DOHH2 (cell line): ENCODE results near the gene FZD1.
A peak's percentile ranks its signal among the peaks of the same experiment; 100 is the strongest.

Source experiments
- EZH2phosphoT487 ChIP-seq: fragments of 200-600 bp; sonication (generic); IDR thresholded peaks from 2 replicates; pipeline ENCODE4 v1.6.1; 2017; ENCODE audit warnings: borderline replicate concordance, mild to moderate bottlenecking, antibody characterized with exemption, low read length, moderate library complexity, mixed read lengths
- TF ChIP-seq, protein P1 (sequence below): fragments of 200-600 bp; sonication (generic); IDR thresholded peaks from one replicate; pipeline ENCODE4 v1.5.1; 2014; ENCODE audit warnings: antibody characterized with exemption, mild to moderate bottlenecking, low read depth, low read length; ENCODE audit not compliant: poor library complexity, severe bottlenecking

DNA sequence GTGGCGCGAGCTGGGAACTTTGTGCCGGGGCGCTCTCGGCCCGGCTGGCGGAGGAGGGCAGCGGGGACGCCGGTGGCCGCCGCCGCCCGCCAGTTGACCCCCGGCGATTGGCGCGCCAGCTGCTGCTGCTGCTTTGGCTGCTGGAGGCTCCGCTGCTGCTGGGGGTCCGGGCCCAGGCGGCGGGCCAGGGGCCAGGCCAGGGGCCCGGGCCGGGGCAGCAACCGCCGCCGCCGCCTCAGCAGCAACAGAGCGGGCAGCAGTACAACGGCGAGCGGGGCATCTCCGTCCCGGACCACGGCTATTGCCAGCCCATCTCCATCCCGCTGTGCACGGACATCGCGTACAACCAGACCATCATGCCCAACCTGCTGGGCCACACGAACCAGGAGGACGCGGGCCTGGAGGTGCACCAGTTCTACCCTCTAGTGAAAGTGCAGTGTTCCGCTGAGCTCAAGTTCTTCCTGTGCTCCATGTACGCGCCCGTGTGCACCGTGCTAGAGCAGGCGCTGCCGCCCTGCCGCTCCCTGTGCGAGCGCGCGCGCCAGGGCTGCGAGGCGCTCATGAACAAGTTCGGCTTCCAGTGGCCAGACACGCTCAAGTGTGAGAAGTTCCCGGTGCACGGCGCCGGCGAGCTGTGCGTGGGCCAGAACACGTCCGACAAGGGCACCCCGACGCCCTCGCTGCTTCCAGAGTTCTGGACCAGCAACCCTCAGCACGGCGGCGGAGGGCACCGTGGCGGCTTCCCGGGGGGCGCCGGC, 870 bp downstream of the FZD1 start:
- TF ChIP-seq, protein P1, sequence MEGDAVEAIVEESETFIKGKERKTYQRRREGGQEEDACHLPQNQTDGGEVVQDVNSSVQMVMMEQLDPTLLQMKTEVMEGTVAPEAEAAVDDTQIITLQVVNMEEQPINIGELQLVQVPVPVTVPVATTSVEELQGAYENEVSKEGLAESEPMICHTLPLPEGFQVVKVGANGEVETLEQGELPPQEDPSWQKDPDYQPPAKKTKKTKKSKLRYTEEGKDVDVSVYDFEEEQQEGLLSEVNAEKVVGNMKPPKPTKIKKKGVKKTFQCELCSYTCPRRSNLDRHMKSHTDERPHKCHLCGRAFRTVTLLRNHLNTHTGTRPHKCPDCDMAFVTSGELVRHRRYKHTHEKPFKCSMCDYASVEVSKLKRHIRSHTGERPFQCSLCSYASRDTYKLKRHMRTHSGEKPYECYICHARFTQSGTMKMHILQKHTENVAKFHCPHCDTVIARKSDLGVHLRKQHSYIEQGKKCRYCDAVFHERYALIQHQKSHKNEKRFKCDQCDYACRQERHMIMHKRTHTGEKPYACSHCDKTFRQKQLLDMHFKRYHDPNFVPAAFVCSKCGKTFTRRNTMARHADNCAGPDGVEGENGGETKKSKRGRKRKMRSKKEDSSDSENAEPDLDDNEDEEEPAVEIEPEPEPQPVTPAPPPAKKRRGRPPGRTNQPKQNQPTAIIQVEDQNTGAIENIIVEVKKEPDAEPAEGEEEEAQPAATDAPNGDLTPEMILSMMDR: peak; percentile 9
- no peak for TF ChIP-seq EZH2phosphoT487
